HG03196 (cell line): ENCODE measurements around the gene RASSF4.
"Not testable (repeated sequence)": the region's sequence is repeated elsewhere in the genome, so short reads cannot be mapped to it uniquely, and the experiment has no call there.

Source experiments
- ATAC-seq: cut with Tn5 transposase; IDR thresholded peaks from one replicate; pipeline ENCODE4 v1.9.1; 2021; ENCODE audit not compliant: unreplicated experiment

The RASSF4 gene

DNA sequence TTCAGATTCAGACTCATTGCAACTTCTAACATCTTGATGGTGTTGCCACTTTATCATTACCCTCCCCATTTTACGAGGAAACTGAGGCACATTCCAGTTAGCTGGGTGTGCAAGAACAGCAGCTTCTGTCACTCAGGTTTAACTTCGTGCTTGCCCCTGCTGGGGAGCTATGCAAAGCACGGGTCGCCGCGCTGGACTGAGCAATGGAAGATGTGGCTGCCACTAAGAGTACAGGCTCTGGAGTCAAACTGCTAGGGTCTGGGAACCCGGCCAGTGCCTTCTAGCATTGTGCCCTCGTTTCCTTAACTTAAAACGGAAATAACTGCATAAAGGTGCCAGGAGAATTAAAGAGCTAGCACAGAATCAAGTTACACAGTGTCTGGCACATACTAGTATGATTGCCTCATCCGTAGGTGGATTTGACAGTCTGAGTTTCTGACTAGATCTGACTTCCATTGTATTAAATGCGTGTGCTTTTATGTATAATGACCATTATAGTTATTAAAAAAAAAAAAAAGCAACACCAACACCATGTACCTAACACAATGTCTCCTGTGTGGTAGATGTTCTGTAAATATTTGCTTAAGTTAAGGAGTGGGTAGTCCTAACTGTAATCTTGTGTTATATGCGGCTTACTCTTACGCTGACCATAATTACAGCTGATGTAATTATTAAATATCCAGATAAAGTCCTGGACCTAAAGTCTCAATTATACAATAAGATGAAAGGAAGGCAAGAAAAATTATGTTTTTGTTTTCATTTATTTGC, 42.0 kb downstream of the RASSF4 start:
- peak; percentile 86 for ATAC-seq

DNA sequence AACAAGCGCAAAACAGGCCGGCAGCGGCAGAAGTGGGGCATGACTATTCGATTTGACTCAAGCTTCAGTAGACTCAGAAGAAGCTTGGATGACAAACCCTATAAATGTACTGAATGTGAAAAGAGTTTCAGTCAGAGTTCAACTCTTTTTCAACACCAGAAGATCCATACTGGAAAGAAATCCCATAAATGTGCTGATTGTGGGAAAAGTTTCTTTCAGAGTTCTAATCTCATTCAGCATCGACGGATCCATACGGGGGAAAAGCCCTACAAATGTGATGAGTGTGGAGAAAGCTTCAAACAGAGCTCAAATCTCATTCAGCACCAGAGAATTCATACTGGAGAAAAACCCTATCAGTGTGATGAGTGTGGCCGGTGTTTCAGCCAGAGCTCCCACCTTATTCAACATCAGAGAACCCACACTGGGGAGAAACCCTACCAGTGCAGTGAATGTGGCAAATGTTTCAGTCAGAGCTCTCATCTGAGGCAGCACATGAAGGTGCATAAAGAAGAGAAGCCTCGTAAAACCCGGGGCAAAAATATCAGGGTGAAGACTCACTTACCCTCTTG, 43.9 kb downstream of the RASSF4 start:
- ATAC-seq = no peak

DNA sequence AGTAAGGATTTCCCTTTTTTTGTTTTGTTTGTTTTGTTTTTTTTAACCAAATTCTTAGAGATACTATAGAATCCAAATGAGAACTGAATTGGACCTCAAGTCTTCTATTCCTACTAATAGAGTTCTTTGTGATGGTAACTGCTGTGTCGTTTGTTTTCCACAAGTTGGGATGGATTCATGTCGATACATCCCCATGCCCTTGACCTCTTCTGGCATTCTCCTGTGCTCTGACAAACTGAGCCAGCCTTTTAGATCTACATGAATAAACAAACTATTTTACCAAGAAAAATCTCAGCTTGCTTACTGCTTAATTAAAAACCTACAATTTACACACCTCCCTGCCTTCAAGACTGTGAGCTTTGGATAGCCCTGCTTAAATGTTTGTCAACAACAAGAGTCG, 45.1 kb downstream of the RASSF4 start:
- no peak for ATAC-seq

DNA sequence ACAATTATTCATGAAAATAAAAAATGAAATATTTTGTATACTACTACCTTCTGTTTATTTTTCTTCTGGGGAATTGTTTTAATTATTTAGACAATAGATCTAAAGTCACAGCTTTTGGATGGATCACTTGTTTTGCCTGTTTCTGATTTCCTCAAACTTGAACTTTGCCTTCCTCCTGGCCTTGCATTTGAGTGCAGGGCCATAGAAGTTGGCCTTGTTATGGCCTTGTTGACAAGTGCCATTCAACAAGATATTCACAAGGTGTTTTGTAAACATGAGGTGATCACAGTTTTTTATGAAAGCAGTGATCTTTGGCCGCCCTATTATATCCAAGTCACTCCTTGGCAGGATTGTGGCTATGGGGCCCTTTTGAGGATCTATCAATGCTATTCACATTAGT, 45.7 kb downstream of the RASSF4 start:
- ATAC-seq = no peak

DNA sequence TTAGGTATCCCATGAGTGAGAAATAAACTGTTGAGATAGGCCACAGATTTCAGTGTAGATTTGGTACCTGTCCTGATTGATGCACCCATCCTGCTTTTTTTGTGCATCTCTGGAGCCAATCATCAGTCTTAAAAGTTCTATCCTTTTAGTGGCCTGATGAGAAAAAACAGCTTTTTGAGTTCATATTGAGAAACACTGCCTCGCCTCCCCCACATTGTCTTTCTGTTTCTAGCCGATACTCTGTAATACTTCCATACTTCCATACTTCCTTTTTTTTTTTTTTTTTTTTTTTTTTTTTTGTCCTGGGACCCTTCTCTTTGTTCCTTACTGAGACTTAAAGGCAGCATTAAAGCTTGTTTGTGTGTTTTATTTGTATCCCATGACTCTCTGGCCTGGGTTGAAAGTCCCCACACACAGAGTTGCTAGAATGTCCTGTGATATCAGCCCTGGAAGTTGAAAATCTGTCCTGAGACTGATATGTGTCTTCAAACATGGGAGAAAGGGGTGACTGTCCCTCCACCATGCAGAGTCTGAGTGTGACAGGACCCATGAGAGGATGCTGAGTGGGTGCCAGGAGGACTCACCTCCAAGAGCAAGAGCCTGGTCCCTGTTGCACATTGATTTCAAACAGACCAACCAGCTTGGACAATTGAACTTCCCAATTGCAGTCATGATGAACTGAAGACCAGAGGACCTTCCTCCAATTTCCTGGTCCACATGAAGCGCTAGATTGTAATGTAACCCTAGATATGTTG, 46.9 kb downstream of the RASSF4 start:
- ATAC-seq = no peak

DNA sequence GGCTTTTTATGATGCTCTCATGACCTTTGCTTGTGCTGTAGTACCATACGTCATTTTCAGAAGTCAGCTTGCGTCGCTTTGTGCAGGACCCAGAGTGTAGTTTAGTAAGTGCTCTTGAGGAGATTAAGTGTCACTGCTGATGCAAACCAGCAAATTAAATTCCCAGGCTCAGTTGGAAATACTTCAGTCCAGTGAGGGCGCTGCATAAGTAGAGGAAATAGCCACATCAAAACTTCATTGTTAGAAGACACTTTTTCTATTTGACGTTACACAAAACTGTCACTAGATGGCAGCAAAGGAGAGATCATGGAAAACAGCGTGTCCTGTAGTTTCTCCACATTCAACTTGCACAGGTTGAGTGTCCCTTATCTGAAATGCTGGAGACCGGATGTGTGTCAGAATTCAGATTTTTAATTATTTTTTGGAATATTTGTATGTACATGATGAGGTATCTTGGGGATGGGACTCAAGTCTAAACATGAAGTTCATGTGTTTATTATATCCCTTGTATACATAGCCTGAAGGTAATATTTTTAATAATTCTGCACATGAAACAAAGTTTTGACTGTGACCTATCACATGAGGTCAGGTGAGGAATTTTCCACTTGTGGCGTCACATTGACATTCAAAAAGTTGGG, 49.0 kb downstream of the RASSF4 start:
- ATAC-seq = peak; percentile 80

DNA sequence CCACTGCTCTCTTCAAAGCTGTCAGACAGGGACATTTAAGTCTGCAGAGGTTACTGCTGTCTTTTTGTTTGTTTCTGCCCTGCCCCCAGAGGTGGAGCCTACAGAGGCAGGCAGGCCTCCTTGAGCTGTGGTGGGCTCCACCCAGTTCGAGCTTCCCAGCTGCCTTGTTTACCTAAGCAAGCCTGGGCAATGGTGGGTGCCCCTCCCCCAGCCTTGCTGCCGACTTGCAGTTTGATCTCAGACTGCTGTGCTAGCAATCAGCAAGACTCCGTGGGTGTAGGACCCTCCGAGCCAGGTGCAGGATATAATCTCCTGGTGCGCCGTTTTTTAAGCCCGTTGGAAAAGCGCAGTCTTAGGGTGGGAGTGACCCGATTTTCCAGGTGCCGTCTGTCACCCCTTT, 55.0 kb downstream of the RASSF4 start:
- not testable (repeated sequence) for ATAC-seq

DNA sequence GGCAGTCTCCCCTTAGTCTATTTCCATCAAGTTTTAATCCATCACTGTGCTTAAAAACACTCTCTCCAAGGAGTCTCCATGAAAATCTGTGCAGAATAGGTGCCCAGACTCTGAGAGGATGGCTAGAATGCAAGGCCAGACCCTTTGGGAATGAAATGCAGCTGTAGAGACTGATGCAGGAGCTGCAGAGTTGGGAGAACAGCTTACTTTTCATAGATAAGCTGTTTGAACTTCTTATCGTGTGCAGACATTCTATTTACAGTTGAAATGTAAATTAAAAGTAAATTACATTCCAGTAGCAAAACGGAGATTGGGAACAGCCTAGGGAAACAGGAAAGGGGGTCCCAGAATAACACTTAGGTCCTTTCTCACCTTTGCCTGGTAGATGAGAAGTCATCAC, 56.0 kb downstream of the RASSF4 start:
- ATAC-seq = no peak

DNA sequence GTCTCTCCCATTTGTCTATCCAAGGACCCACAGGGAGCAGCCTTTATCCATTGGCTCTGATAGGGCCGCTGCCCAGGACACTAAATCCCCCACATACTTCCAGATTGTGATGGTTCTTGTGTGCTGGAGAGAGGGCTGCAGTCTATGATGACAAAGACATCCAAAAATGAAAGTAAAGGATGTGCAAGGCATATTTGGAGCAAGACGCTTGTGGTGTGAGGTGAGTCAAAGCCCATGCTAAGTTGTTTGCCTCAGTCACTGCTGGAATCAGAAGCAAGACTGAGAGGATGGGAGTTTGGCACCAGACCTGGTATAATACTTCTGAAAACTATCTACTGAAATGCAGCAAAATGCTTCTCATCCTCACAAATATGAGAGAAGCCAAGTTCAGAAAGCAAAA, 63.8 kb downstream of the RASSF4 start:
- no peak for ATAC-seq

DNA sequence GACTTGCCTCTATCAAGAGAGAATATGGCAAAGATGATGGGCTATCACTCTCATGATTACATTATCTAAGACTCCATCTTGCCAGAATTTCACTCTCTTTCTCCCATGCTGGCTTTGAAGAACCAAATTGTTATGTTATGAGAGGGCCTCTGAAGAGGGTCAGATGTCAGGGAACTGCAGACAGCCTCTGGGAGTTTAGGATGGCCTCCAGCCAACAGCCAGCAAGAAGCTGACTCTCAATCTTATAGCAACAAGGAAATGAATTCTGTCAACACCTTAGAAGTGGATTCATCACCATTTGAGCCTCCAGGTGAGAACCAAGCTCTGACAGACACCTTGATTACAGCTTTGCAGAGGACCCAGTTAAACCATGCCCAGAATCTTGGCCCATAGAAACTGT, 74.7 kb downstream of the RASSF4 start:
- no peak for ATAC-seq

DNA sequence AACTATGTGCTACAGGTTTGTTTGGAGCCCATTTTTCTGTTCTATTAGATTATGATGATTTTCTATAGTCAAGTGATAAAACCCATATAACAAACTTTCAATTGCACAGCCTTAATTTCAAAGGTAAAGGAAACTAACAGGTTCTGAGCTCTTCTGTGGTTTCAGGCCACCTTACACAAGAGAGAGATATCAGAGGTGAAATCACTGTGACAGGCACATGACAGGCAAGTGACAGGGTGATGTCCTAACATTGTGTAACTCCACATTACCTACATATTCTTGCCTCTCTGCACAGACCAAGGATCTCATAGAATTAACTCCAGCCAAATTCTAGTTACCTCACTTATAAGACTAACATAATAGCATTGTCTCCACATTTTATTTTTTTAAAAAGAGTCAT, 76.1 kb downstream of the RASSF4 start:
- ATAC-seq = no peak

DNA sequence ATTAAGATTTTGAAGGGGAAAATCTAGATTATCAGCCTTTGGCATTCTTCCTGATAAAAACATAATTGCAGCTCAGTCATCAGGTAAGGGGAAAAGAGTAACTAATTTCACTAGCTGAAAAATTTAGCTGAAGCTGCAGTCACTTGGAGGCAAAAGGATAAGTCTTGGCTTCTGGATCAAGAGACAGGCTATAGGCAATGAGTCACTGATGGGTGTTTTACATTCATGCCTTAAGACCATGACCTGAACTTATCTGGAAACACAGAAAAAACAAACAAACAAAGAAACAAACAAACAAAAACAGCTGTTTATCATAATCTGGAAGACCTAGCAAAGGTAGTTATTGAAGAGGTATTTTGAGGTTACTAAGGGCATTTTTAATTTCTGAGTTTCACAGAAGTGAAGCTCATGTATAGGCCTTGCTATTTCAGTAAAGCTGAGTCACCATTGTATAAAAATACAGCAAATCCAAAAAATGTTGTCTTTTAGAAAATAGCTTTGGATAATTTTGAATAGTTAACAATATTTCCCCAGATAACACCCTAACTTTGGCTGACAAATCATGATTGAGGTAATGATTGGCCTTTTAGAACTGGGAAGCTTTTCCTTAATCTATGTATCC, 81.4 kb downstream of the RASSF4 start:
- ATAC-seq = no peak

DNA sequence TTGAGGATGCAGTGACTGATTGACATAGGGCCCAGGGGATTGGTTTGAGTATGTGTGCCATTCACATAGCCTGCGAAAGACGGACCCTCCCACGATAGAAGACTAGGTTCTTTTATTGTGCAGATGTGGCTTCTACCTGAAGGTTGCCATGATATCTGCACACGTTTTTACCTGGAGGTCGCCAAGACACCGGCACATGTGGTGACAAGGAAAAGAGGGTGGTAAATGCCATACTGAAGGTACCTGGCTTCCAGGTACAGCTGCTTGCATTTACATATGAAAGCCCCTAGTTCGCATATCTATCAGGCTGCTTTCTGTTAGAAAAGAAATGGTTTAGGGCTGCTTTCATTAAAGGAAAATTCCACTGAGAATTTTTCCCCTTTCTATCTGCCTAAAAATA, 84.7 kb downstream of the RASSF4 start:
- ATAC-seq = no peak
